GM12891 (cell line): ENCODE results near the gene PKP2.

Source experiments
- PAX5 ChIP-seq: IDR thresholded peaks from 2 replicates; pipeline ENCODE4 v1.6.1; 2011; ENCODE audit warnings: low read length, moderate library complexity, mild to moderate bottlenecking; ENCODE audit not compliant: insufficient read depth, severe bottlenecking
- POLR2A ChIP-seq: IDR thresholded peaks from 2 replicates; pipeline ENCODE4 v1.6.1; 2011; ENCODE audit warnings: low read depth, low read length, control low read depth
- POU2F2 ChIP-seq: IDR thresholded peaks from 2 replicates; pipeline ENCODE4 v1.6.1; 2011; ENCODE audit warnings: low read depth, mild to moderate bottlenecking, control low read depth, low read length, moderate library complexity

GRCh38 chr12:32776258-32776657, 120.3 kb downstream of the PKP2 start:
- TF ChIP-seq PAX5 (no peak), POU2F2 (no peak), POLR2A (no peak)
